ENCODE data around the gene MS4A1. TPM values are rescaled to one million over a fixed set of nuclear protein-coding genes. Genes with fewer than 3 reads are reported as not detected.
"Not testable (repeated sequence)": the region's sequence is repeated elsewhere in the genome, so short reads cannot be mapped to it uniquely, and the experiment has no call there.

The MS4A1 gene
- total and polyA plus RNA-seq, 2 donors from 2014 or later, result 11.1 TPM; not detected in 1

GRCh38 chr11:60502221-60502775 lies 46.7 kb downstream of the MS4A1 start:
- Histone ChIP-seq H3K27ac (ENCODE audit: low read depth in 2 of 2, low read length in 2 of 2) (no peak overlapping the region), H3K9ac (ENCODE audit: low read length in 3 of 3) (no peak overlapping the region), H3K4me1 (ENCODE audit: control insufficient read depth in 2 of 3, insufficient read depth in 2 of 3, low read depth in 1 of 3, low read length in 3 of 3) (no peaks in the 10 kb centered on the region), H3K36me3 (ENCODE audit: control insufficient read depth in 2 of 3, insufficient read depth in 3 of 3, low read length in 3 of 3) (no peaks in the 10 kb centered on the region), H3K4me3 (ENCODE audit: low read length in 3 of 3) (no peak overlapping the region), H3K27me3 (ENCODE audit: control insufficient read depth, insufficient read depth, low read length) (no peaks in the 10 kb centered on the region), H3K9me3 (ENCODE audit: control insufficient read depth in 2 of 3, insufficient read depth in 1 of 3, low read length in 3 of 3) (no peaks in the 10 kb centered on the region)
- intact Hi-C loops (cut with DNase I), result no loop called here
- no peak for TF ChIP-seq CTCF (IDR thresholded peaks at IDR 0.05; ENCODE audit: borderline replicate concordance, extremely low read depth, insufficient read depth)
- DNase-seq (no peak), FAIRE-seq (no peak)

- no peak overlapping the region for H3K4me3 ChIP-seq (ENCODE audit: low read length in 3 of 3)
- FAIRE-seq, result no peak
- no peaks in the 10 kb centered on the region for H3K9me3 ChIP-seq (ENCODE audit: control insufficient read depth in 2 of 3, insufficient read depth in 1 of 3, low read length in 3 of 3)
- DNase-seq, result no peak
- H3K4me1 ChIP-seq (ENCODE audit: control insufficient read depth in 2 of 3, insufficient read depth in 2 of 3, low read depth in 1 of 3, low read length in 3 of 3), result no peaks in the 10 kb centered on the region
- no peaks in the 10 kb centered on the region for H3K27me3 ChIP-seq (ENCODE audit: control insufficient read depth, insufficient read depth, low read length)
- intact Hi-C loops (cut with DNase I), result no loop called here
- no peak for TF ChIP-seq CTCF (IDR thresholded peaks at IDR 0.05; ENCODE audit: borderline replicate concordance, extremely low read depth, insufficient read depth)
- H3K9ac ChIP-seq (ENCODE audit: low read length in 3 of 3), result no peak overlapping the region
- no peaks in the 10 kb centered on the region for H3K36me3 ChIP-seq (ENCODE audit: control insufficient read depth in 2 of 3, insufficient read depth in 3 of 3, low read length in 3 of 3)
- H3K27ac ChIP-seq (ENCODE audit: low read depth in 2 of 2, low read length in 2 of 2), result no peak overlapping the region
Observed at GRCh38 chr11:60504219-60504905, 48.7 kb downstream of the MS4A1 start.

GRCh38 chr11:60509609-60510008 lies 54.0 kb downstream of the MS4A1 start:
- H3K4me3 ChIP-seq (ENCODE audit: low read length in 3 of 3); FAIRE-seq; intact Hi-C loops (cut with DNase I); H3K27ac ChIP-seq (ENCODE audit: low read depth in 2 of 2, low read length in 2 of 2); H3K9me3 ChIP-seq (ENCODE audit: control insufficient read depth in 2 of 3, insufficient read depth in 1 of 3, low read length in 3 of 3); H3K4me1 ChIP-seq (ENCODE audit: control insufficient read depth in 2 of 3, insufficient read depth in 2 of 3, low read depth in 1 of 3, low read length in 3 of 3); H3K36me3 ChIP-seq (ENCODE audit: control insufficient read depth in 2 of 3, insufficient read depth in 3 of 3, low read length in 3 of 3); DNase-seq; H3K27me3 ChIP-seq (ENCODE audit: control insufficient read depth, insufficient read depth, low read length); H3K9ac ChIP-seq (ENCODE audit: low read length in 3 of 3): not testable (repeated sequence)

GRCh38 chr11:60510209-60510608 lies 54.6 kb downstream of the MS4A1 start:
- H3K36me3 ChIP-seq (ENCODE audit: control insufficient read depth in 2 of 3, insufficient read depth in 3 of 3, low read length in 3 of 3); H3K9me3 ChIP-seq (ENCODE audit: control insufficient read depth in 2 of 3, insufficient read depth in 1 of 3, low read length in 3 of 3); H3K4me3 ChIP-seq (ENCODE audit: low read length in 3 of 3); H3K27ac ChIP-seq (ENCODE audit: low read depth in 2 of 2, low read length in 2 of 2); intact Hi-C loops (cut with DNase I); H3K9ac ChIP-seq (ENCODE audit: low read length in 3 of 3); H3K27me3 ChIP-seq (ENCODE audit: control insufficient read depth, insufficient read depth, low read length); H3K4me1 ChIP-seq (ENCODE audit: control insufficient read depth in 2 of 3, insufficient read depth in 2 of 3, low read depth in 1 of 3, low read length in 3 of 3); FAIRE-seq: not testable (repeated sequence)
- DNase-seq, result peak in 1 of 5 donors; percentile 39
